Fibroblast of lung (primary cell): ENCODE data around the gene CNR1.
"Not testable (repeated sequence)": the region's sequence is repeated elsewhere in the genome, so short reads cannot be mapped to it uniquely, and the experiment has no call there.

Source experiments
- CTCF ChIP-seq, 2 donors: IDR thresholded peaks in 1 of 2; conservative IDR thresholded peaks in 1 of 2; 1 replicate in 1 of 2; 2 replicates in 1 of 2; pipeline ENCODE4 v1.5.1; 2011 to 2012; ENCODE audit warnings: low read length in 2 of 2, control low read depth in 1 of 2, inconsistent platforms in 1 of 2, low read depth in 1 of 2, mild to moderate bottlenecking in 1 of 2
- EZH2 ChIP-seq: IDR thresholded peaks from 2 replicates; pipeline ENCODE4 v1.5.1; 2012; ENCODE audit warnings: low read length, control low read depth, mild to moderate bottlenecking; ENCODE audit errors: missing control alignments

- TF ChIP-seq CTCF (conservative IDR thresholded peaks at IDR 0.05 in 1 of 2, IDR thresholded peaks at IDR 0.05 in 1 of 2; ENCODE audit: low read depth in 1 of 2, low read length in 2 of 2); EZH2: not testable (repeated sequence)
Observed at GRCh38 chr6:88201734-88202133, 35.6 kb upstream of the CNR1 start.
